Sigmoid colon (tissue), 7 donors: ENCODE results near the gene MCHR1. TPM values are rescaled to one million over a fixed set of nuclear protein-coding genes. Genes with fewer than 3 reads are reported as not detected.

Experiments
- DNase-seq: peaks from one replicate; pipeline ENCODE4 v3.0.0-alpha.2; 2019
- H3K27ac ChIP-seq, 4 donors: fragments of 200-600 bp; sonication (generic); one replicate each; pipeline ENCODE4 v1.5.1; 2016 to 2019; ENCODE audit warnings: mild to moderate bottlenecking in 1 of 4
- H3K27me3 ChIP-seq, 3 donors: fragments of 200-600 bp; sonication (generic); one replicate each; pipeline ENCODE4 v1.5.1; 2019; ENCODE audit warnings: mild to moderate bottlenecking in 1 of 3
- H3K36me3 ChIP-seq, 4 donors: fragments of 200-600 bp; sonication (generic); one replicate each; pipeline ENCODE4 v1.5.1; 2016 to 2019
- H3K4me1 ChIP-seq, 4 donors: fragments of 200-600 bp; sonication (generic); one replicate each; pipeline ENCODE4 v1.5.1; 2017 to 2019
- H3K4me3 ChIP-seq, 4 donors: fragments of 200-600 bp; sonication (generic); one replicate each; pipeline ENCODE4 v1.5.1; 2017 to 2019; ENCODE audit warnings: mild to moderate bottlenecking in 2 of 4, moderate library complexity in 1 of 4
- H3K9me3 ChIP-seq, 4 donors: fragments of 200-600 bp in 3 of 4; sonication (generic) in 3 of 4; one replicate each; pipeline versions ENCODE4 v1.5.1 to v1.6.1; 2013 to 2019
- CTCF ChIP-seq, 4 experiments: fragments of 450-650 bp in 3 of 4; fragments of 200-600 bp in 1 of 4; IDR thresholded peaks; one replicate each; pipeline ENCODE4 v1.5.1; 2016 to 2019; ENCODE audit warnings: antibody characterized with exemption in 4 of 4, mild to moderate bottlenecking in 3 of 4, moderate library complexity in 2 of 4
- EP300 ChIP-seq, 4 donors: sonication (generic); formaldehyde crosslinking; IDR thresholded peaks; one replicate each; pipeline ENCODE4 v1.6.1; 2017; ENCODE audit warnings: antibody characterized with exemption in 4 of 4
- POLR2A ChIP-seq, 2 donors: fragments of 450-650 bp; IDR thresholded peaks; one replicate each; pipeline ENCODE4 v1.6.1; 2016; ENCODE audit warnings: antibody characterized with exemption in 2 of 2, mild to moderate bottlenecking in 2 of 2, moderate library complexity in 2 of 2
- POLR2AphosphoS5 ChIP-seq, 4 donors: sonication (generic); formaldehyde crosslinking; IDR thresholded peaks; one replicate each; pipeline ENCODE4 v1.6.1; 2017; ENCODE audit warnings: antibody characterized with exemption in 4 of 4
- WGBS, 2 donors: extraction: QIAGEN DNeasy Blood & Tissue Kit; methylation state at CpG; one replicate each; pipeline ENCODE4 v1.1.7; 2013; 5-methylcytosine and 5-hydroxymethylcytosine counted together
- intact Hi-C: fragments of 100-400 bp; cut with DNase I; formaldehyde crosslinking; loops from one replicate; pipeline ENCODE4 v1.15.1; 2023
- polyA plus RNA-seq, 3 donors: library from polyadenylated mRNA; stranded (reverse); fragments of 200-250 nt; gene quantifications; one replicate each; pipeline ENCODE4 v1.2.3, GENCODE V29; 2013
- total RNA-seq, 4 donors: library from RNA; depleted of rRNA; stranded (reverse); fragments of >200 nt; gene quantifications; one replicate each; pipeline ENCODE4 v1.1.0, GENCODE V29; 2016
- donor health status: healthy with polysubstance abuse.
- donor health status: Bipolar disorder and iron deficiency.
- donor health status: healthy.

MCHR1 gene
- total RNA-seq (under 1 TPM in 1 of 4 donors, not detected in 3; 0.28 TPM), polyA plus RNA-seq (under 1 TPM in 2 of 3 donors, not detected in 1; 0.44 to 0.60 TPM)

GRCh38 chr22:40679249-40679963 is at the start of gene MCHR1:
MCHR1 (plus strand) TSS chr22:40679484; CDS start chr22:40679653, 169 bp downstream.
- DNase-seq: no peak
- no peak within 1 kb of the TSS for H3K27ac ChIP-seq
- H3K4me1 ChIP-seq: peaks cover 0 to 25% (median 17%) of the 10 kb centered on the region in 4 donors
- no peak for TF ChIP-seq EP300 (IDR thresholded peaks at IDR 0.05)
- no peak for TF ChIP-seq POLR2A (IDR thresholded peaks at IDR 0.05)
- no peak for TF ChIP-seq POLR2AphosphoS5 (IDR thresholded peaks at IDR 0.05)
- TF ChIP-seq CTCF (IDR thresholded peaks at IDR 0.05): no peak
- H3K36me3 ChIP-seq: no peaks in the 10 kb centered on the region
- 21 to 31% methylated on average over 21 of the region's 21 CpGs for WGBS, 2 donors
- no peaks in the 10 kb centered on the region for H3K9me3 ChIP-seq
- peaks cover 4 to 11% (median 5%) of the 10 kb centered on the region in 3 donors for H3K27me3 ChIP-seq
- H3K4me3 ChIP-seq: peak within 1 kb of the TSS in 3 of 4 donors; percentile 4 to 35 (median 26)
- intact Hi-C loops: no loop called here

GRCh38 chr22:40631925-40632324 is 47.4 kb upstream of the MCHR1 start:
- intact Hi-C loops: loop anchor here (5.0 kb wide), 1 partner anchor 100 kb away; no protein-coding TSS in a partner anchor
- peak; percentile 34 for DNase-seq
- Histone ChIP-seq H3K27ac (no peak overlapping the region), H3K27me3 (no peaks in the 10 kb centered on the region), H3K4me1 (peaks cover 0 to 59% (median 43%) of the 10 kb centered on the region in 4 donors), H3K36me3 (no peaks in the 10 kb centered on the region), H3K4me3 (no peak overlapping the region), H3K9me3 (no peaks in the 10 kb centered on the region)
- no peak for TF ChIP-seq CTCF (IDR thresholded peaks at IDR 0.05)
- no peak for TF ChIP-seq POLR2AphosphoS5 (IDR thresholded peaks at IDR 0.05)
- TF ChIP-seq POLR2A (IDR thresholded peaks at IDR 0.05): no peak
- TF ChIP-seq EP300 (IDR thresholded peaks at IDR 0.05): no peak
- 96 to 99% methylated on average over 2 of the region's 2 CpGs for WGBS, 2 donors

GRCh38 chr22:40633036-40633435 is 46.2 kb upstream of the MCHR1 start:
- H3K27ac ChIP-seq: no peak overlapping the region
- no peaks in the 10 kb centered on the region for H3K36me3 ChIP-seq
- no peaks in the 10 kb centered on the region for H3K27me3 ChIP-seq
- 95 to 96% methylated on average over 3 of the region's 3 CpGs for WGBS, 2 donors
- H3K4me3 ChIP-seq: no peak overlapping the region
- TF ChIP-seq EP300 (IDR thresholded peaks at IDR 0.05): no peak
- TF ChIP-seq POLR2A (IDR thresholded peaks at IDR 0.05): no peak
- no peak for TF ChIP-seq POLR2AphosphoS5 (IDR thresholded peaks at IDR 0.05)
- TF ChIP-seq CTCF (IDR thresholded peaks at IDR 0.05): no peak
- no peak for DNase-seq
- H3K9me3 ChIP-seq: no peaks in the 10 kb centered on the region
- intact Hi-C loops: loop anchor here (5.0 kb wide), 1 partner anchor 101 kb away; no protein-coding TSS in a partner anchor
- peaks cover 0 to 53% (median 45%) of the 10 kb centered on the region in 4 donors for H3K4me1 ChIP-seq

- intact Hi-C loops: loop anchor here (5.0 kb wide), 1 partner anchor 102 kb away; no protein-coding TSS in a partner anchor
- peak overlapping the region in 3 of 4 donors; percentile 86 to 95 (median 87) for H3K4me3 ChIP-seq
- WGBS, 2 donors: 82 to 85% methylated on average over 11 of the region's 11 CpGs
- H3K36me3 ChIP-seq: no peaks in the 10 kb centered on the region
- no peaks in the 10 kb centered on the region for H3K27me3 ChIP-seq
- peaks cover 0 to 47% (median 38%) of the 10 kb centered on the region in 4 donors for H3K4me1 ChIP-seq
- no peaks in the 10 kb centered on the region for H3K9me3 ChIP-seq
- peak; percentile 24 for DNase-seq
- no peak for TF ChIP-seq POLR2A (IDR thresholded peaks at IDR 0.05)
- no peak for TF ChIP-seq POLR2AphosphoS5 (IDR thresholded peaks at IDR 0.05)
- no peak for TF ChIP-seq CTCF (IDR thresholded peaks at IDR 0.05)
- TF ChIP-seq EP300 (IDR thresholded peaks at IDR 0.05): no peak
- peak overlapping the region; percentile 85 to 95 (median 92) for H3K27ac ChIP-seq
Measured at GRCh38 chr22:40634119-40634903, 45.0 kb upstream of the MCHR1 start.
